Large intestine (tissue), 3 donors: ENCODE data around the gene GPX6. TPM values are rescaled to one million over a fixed set of nuclear protein-coding genes. Genes with fewer than 3 reads are reported as not detected.
"Not testable (repeated sequence)": the region's sequence is repeated elsewhere in the genome, so short reads cannot be mapped to it uniquely, and the experiment has no call there.

Experiments
- DNase-seq, 2 donors: peaks; one replicate each; pipeline versions ENCODE4 v3.0.0 to v3.0.0-alpha.2; 2013
- H3K27ac ChIP-seq: one replicate; pipeline ENCODE4 v1.5.1; 2013; ENCODE audit warnings: low read length
- H3K27me3 ChIP-seq: 2 replicates; pipeline ENCODE4 v1.6.1; 2013; ENCODE audit warnings: low read length; ENCODE audit not compliant: control insufficient read depth, insufficient read depth
- H3K36me3 ChIP-seq: 2 replicates; pipeline ENCODE4 v1.6.1; 2013; ENCODE audit warnings: low read length; ENCODE audit not compliant: control insufficient read depth, insufficient read depth
- H3K4me1 ChIP-seq: one replicate; pipeline ENCODE4 v1.6.1; 2013; ENCODE audit warnings: low read length; ENCODE audit not compliant: control insufficient read depth, insufficient read depth
- H3K4me3 ChIP-seq: one replicate; pipeline ENCODE4 v1.5.1; 2013; ENCODE audit warnings: low read length
- H3K9me3 ChIP-seq: one replicate; pipeline ENCODE4 v1.6.1; 2013; ENCODE audit warnings: mild to moderate bottlenecking, low read depth, low read length, moderate library complexity; ENCODE audit not compliant: control insufficient read depth
- WGBS: methylation state at CpG from one replicate; pipeline ENCODE4 v1.1.5; 2013; ENCODE audit warnings: low lambda C conversion rate; ENCODE audit not compliant: insufficient coverage; 5-methylcytosine and 5-hydroxymethylcytosine counted together
- polyA plus RNA-seq: library from polyadenylated mRNA; unstranded; fragments of 120-200 nt; gene quantifications from one replicate; pipeline ENCODE4 v1.2.1, GENCODE V29; 2013

The GPX6 gene
- polyA plus RNA-seq, 1 donor, result not detected

DNA sequence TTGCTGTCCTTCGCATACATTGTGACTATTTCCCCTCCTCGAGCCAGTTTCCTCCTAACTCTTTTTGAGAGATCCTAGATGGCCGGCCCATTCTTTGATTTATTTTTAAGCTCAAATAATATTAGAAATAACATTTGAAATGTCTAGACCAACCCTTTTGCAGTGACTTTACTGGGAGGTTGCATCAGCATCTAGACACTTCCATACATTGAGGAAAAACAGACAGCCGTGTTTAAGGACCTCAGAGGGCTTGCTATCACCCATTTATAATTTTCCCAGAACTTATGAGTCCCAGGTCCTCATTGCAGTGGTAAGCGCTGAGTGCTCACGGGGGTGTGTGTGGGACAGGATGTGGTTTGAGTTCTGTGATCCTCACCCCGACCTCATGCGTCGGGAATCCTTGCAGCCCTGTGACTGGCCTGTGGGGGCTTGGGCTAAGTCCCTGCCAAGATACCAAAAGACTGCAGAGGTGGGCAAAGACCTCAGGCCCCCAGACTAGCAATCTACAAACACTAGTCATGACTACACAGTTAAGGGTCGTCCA, 10.0 kb upstream of the GPX6 start, which contains the start of gene GPX5:
Gene GPX5, plus strand, starts transcription at position 386 of the 544 bp plus-strand sequence. Its CDS starts 133 bp downstream, at position 519.
- Histone ChIP-seq H3K4me3 (no peak within 1 kb of the TSS), H3K27ac (no peak within 1 kb of the TSS), H3K27me3 (peaks cover 23% of the 10 kb centered on the region), H3K36me3 (no peaks in the 10 kb centered on the region), H3K9me3 (no peaks in the 10 kb centered on the region), H3K4me1 (no peaks in the 10 kb centered on the region)
- DNase-seq, result no peak
- 100% methylated on average over 1 of the region's 10 CpGs for WGBS

DNA sequence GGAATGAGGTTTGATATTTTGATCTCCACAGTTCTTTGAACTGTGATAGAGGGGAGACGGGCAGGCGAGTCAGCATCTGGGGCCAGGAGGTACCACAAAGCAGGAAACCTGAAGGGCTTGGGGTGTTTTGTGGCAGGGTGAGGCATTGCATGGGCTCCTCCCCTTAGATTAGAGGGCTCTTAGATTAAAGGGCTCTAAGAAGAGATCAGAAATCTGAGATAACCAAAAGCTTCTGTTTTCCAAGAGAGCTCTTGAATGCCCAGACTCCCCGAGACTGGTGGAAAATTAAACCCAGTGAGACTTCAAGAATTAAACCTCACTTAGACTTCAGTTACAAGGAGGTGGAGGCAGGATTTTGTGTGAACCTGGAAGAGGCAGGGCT, 7.6 kb upstream of the GPX6 start:
- Histone ChIP-seq H3K27me3 (peaks cover 33% of the 10 kb centered on the region), H3K27ac (no peak overlapping the region), H3K36me3 (no peaks in the 10 kb centered on the region), H3K9me3 (no peaks in the 10 kb centered on the region), H3K4me1 (no peaks in the 10 kb centered on the region), H3K4me3 (no peak overlapping the region)
- WGBS, result no CpG with 5 or more reads among the region's 3 CpGs
- DNase-seq, result no peak

DNA sequence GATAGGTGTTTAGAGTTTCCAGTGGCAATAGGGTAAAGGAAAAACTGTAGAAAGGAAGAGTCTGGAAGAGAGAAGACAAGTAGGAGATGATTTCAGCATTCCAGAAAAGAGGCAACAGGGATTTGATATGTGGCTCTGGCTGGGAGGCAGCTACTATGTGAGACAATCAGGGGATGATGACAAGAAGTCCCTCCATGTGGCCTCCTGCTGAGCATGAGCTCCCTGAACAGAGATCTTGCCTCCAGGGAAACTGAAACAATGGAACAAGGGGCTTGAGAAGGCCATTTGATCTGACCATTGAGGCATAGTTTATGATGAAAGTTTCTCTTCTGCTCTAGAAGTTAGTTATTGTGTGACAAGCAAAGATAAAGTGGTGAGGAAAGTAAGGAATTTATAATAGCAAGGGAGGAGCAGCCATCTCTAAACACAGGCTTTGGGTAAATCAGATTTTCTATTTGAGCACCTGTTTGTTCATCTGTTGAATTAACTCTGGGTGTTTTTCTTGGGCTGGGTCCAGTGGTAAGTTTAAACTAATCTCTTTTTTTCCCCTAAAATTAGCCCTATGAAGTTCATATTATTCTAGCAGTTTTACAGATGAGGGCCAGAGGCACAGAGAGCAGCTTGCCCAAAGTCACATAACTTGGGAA, 7.1 kb upstream of the GPX6 start:
- Histone ChIP-seq H3K9me3 (no peaks in the 10 kb centered on the region), H3K36me3 (no peaks in the 10 kb centered on the region), H3K4me3 (no peak overlapping the region), H3K27ac (no peak overlapping the region), H3K4me1 (no peaks in the 10 kb centered on the region), H3K27me3 (peaks cover 32% of the 10 kb centered on the region)
- no peak for DNase-seq

DNA sequence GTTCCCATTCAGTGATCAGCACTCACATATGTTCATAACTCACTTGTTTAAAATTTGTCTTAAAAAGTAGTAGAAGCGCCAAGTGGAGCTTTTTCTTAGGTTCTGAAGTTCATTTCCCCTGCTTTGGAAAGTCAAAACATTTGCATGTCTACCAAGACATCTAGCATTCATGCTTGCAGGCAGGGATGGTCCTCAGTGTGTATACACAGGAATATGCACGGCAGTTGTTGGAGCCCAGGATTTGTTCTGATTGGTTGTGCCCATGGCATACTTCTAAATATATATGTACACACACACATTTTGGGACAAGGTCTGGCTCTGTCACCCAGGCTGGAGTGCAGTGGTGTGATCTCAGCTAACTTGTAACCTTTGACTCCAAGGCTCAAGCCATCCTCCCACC, 2.4 kb upstream of the GPX6 start:
- DNase-seq, result no peak
- Histone ChIP-seq H3K4me3 (no peak overlapping the region), H3K4me1 (no peaks in the 10 kb centered on the region), H3K27me3 (peaks cover 36% of the 10 kb centered on the region), H3K9me3 (no peaks in the 10 kb centered on the region), H3K27ac (no peak overlapping the region), H3K36me3 (no peaks in the 10 kb centered on the region)
- no CpG with 5 or more reads among the region's 2 CpGs for WGBS

DNA sequence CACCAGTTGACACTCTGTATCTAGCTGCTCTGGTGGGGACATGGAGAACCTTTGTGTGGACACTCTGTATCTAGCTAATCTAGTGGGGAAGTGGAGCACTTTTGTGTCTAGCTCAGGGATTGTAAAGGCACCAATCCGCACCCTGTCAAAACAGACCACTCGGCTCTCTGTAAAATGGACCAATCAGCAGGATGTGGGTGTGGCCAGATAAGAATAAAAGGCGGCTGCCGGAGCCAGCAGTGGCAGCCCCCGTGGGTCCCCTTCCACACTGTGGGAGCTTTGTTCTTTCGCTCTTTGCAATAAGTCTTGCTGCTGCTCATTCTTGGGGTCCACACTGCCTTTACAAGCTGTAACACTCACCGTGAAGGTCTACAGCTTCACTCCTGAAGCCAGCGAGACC, 3.2 kb downstream of the GPX6 start:
- peaks cover 19% of the 10 kb centered on the region for H3K27me3 ChIP-seq
- H3K4me1 ChIP-seq, H3K4me3 ChIP-seq, H3K27ac ChIP-seq, H3K9me3 ChIP-seq, H3K36me3 ChIP-seq, DNase-seq: not testable (repeated sequence)
- WGBS, result no CpG with 5 or more reads among the region's 8 CpGs

GRCh38 chr6:28511628-28512300, 3.8 kb downstream of the GPX6 start:
- DNase-seq, result no peak
- H3K4me3 ChIP-seq, result no peak overlapping the region
- no peaks in the 10 kb centered on the region for H3K36me3 ChIP-seq
- H3K9me3 ChIP-seq, result peaks cover 4% of the 10 kb centered on the region
- peaks cover 16% of the 10 kb centered on the region for H3K27me3 ChIP-seq
- no peaks in the 10 kb centered on the region for H3K4me1 ChIP-seq
- WGBS, result no CpG with 5 or more reads among the region's 51 CpGs
- no peak overlapping the region for H3K27ac ChIP-seq

- Histone ChIP-seq H3K27me3 (no peaks in the 10 kb centered on the region), H3K27ac (no peak overlapping the region), H3K9me3 (peaks cover 9% of the 10 kb centered on the region), H3K4me1 (no peaks in the 10 kb centered on the region), H3K36me3 (no peaks in the 10 kb centered on the region), H3K4me3 (no peak overlapping the region)
- no peak for DNase-seq
- WGBS, result 77% methylated on average over 2 of the region's 4 CpGs
Observed at GRCh38 chr6:28506807-28507475, 8.7 kb downstream of the GPX6 start.

- no peaks in the 10 kb centered on the region for H3K36me3 ChIP-seq
- no peaks in the 10 kb centered on the region for H3K4me1 ChIP-seq
- H3K27ac ChIP-seq, result no peak overlapping the region
- no peaks in the 10 kb centered on the region for H3K27me3 ChIP-seq
- H3K4me3 ChIP-seq, result no peak overlapping the region
- DNase-seq, result no peak
- WGBS, result 100% methylated on average over 1 of the region's 1 CpG
- peaks cover 10% of the 10 kb centered on the region for H3K9me3 ChIP-seq
Observed at GRCh38 chr6:28505733-28506132, 9.9 kb downstream of the GPX6 start.

- Histone ChIP-seq H3K27me3 (peaks cover 17% of the 10 kb centered on the region), H3K9me3 (peaks cover 10% of the 10 kb centered on the region)
- H3K4me3 ChIP-seq, DNase-seq, H3K36me3 ChIP-seq, H3K4me1 ChIP-seq, H3K27ac ChIP-seq: not testable (repeated sequence)
- WGBS, result 90% methylated on average over 2 of the region's 7 CpGs
Observed at GRCh38 chr6:28502709-28503305, 12.8 kb downstream of the GPX6 start.

DNA sequence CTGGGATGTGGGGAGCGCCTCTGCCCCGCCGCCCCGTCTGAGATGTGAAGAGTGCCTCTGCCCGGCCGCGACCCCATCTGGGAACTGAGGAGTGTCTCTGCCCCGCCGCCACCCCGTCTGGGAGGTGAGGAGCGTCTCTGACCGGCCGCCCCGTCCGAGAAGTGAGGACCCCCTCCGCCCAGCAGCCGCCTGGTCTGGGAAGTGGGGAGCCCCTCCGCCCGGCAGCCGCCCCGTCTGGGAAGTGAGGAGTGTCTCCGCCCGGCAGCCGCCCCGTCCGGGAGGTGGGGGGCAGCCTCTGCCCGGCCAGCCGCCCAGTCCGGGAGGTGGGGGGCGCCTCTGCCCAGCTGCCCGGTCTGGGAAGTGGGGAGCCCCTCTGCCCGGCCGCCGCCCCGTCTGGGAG, 13.5 kb downstream of the GPX6 start:
- WGBS, result no CpG with 5 or more reads among the region's 35 CpGs
- H3K4me1 ChIP-seq, DNase-seq, H3K27ac ChIP-seq, H3K36me3 ChIP-seq, H3K4me3 ChIP-seq: not testable (repeated sequence)
- Histone ChIP-seq H3K27me3 (peaks cover 17% of the 10 kb centered on the region), H3K9me3 (peaks cover 10% of the 10 kb centered on the region)
